Measurements from ENCODE around the gene TMPRSS6. TPM values are rescaled to one million over a fixed set of nuclear protein-coding genes. Genes with fewer than 3 reads are reported as not detected.

The TMPRSS6 gene
- total RNA-seq, 1 experiment from 2014 or later, result 0.39 TPM

DNA sequence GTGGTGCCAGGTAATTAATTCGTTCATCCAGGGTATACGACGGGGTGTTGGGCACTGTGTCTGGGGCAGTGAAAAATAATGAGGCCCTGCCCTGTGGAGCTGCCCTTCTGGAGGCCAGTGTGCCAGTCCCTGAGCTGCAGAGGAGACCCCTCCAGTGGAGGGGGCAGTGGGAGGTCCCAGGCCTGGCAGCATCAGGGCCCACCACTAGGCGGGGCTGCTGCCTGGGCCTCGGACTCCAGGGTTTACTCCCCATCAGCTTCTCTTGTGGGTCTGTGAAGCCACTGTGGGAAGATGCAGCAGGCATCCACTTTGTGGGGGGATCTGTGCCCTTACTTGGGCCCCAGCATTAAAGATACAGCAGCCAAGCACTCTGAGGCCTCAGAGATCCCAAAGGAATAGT is 17.4 kb upstream of the TMPRSS6 start:
- ATAC-seq (peak; percentile 64), DNase-seq (ENCODE audit: low read depth, low spot score) (no peak)
- TF ChIP-seq POLR2A (IDR thresholded peaks at IDR 0.05; ENCODE audit: borderline replicate concordance, extremely low read depth, insufficient read depth, insufficient read length), result no peak
- TF ChIP-seq CTCF (IDR thresholded peaks at IDR 0.05 in 2 of 3, conservative IDR thresholded peaks at IDR 0.05 in 1 of 3; ENCODE audit: borderline replicate concordance in 1 of 3, insufficient read depth in 1 of 3, low read depth in 2 of 3, low read length in 2 of 3), result peak; percentile 52 to 70 (median 64); a peak in 5 of 6 replicates
- TF ChIP-seq RAD21 (IDR thresholded peaks at IDR 0.05; ENCODE audit: low read depth), result peak; percentile 63
- intact Hi-C loops (cut with micrococcal nuclease), result no loop called here
- RAD21 ChIA-PET (ENCODE audit: low non-redundant PET in 1 of 2, low total read pairs in 2 of 2, uncharacterized antibody in 2 of 2, unreplicated experiment in 2 of 2), result no interaction called here
- no peak overlapping the region for H3K9ac ChIP-seq (ENCODE audit: low read length)
- POLR2A ChIA-PET, result interaction anchor here (0.5 kb wide), 1 partner anchor 162 kb away, joined by 3 read pairs; no protein-coding TSS in a partner anchor
- no peak overlapping the region for H3K4me2 ChIP-seq (ENCODE audit: low read length)
- CTCF ChIA-PET, result interaction anchor here (0.6 to 1.5 kb wide), 7 partner anchors 13 to 133 kb away, joined by 3 to 5 read pairs (median 3); no protein-coding TSS in a partner anchor
- no peaks in the 10 kb centered on the region for H3K9me2 ChIP-seq (ENCODE audit: insufficient read depth)
- BruUV-seq (replicated peaks), result no TSS peak
- no peaks in the 10 kb centered on the region for H3K36me3 ChIP-seq (ENCODE audit: control insufficient read depth in 1 of 2, insufficient read depth in 2 of 2, low read length in 2 of 2)
- H2AFZ ChIP-seq (ENCODE audit: low read depth, low read length, poor library complexity, severe bottlenecking), result no peak overlapping the region
- H4K20me1 ChIP-seq (ENCODE audit: insufficient read depth), result no peaks in the 10 kb centered on the region
- H3K4me1 ChIP-seq (ENCODE audit: control insufficient read depth in 1 of 2, insufficient read depth in 2 of 2, low read length in 2 of 2), result peaks cover 0 to 21% of the 10 kb centered on the region in 2 experiments; a peak in 2 of 4 replicates
- no peaks in the 10 kb centered on the region for H3K9me3 ChIP-seq (ENCODE audit: control insufficient read depth in 1 of 2, insufficient read depth in 1 of 2, low read depth in 1 of 2, low read length in 2 of 2)
- no peaks in the 10 kb centered on the region for H3K27me3 ChIP-seq (ENCODE audit: insufficient read depth, low read length)
- H3K4me3 ChIP-seq (replicated peaks in 1 of 2; ENCODE audit: low read depth in 1 of 2, low read length in 2 of 2), result no peak overlapping the region
- H3K27ac ChIP-seq (ENCODE audit: low read depth, low read length), result no peak overlapping the region
- H3K79me2 ChIP-seq (ENCODE audit: insufficient read depth, low read length), result no peaks in the 10 kb centered on the region

DNA sequence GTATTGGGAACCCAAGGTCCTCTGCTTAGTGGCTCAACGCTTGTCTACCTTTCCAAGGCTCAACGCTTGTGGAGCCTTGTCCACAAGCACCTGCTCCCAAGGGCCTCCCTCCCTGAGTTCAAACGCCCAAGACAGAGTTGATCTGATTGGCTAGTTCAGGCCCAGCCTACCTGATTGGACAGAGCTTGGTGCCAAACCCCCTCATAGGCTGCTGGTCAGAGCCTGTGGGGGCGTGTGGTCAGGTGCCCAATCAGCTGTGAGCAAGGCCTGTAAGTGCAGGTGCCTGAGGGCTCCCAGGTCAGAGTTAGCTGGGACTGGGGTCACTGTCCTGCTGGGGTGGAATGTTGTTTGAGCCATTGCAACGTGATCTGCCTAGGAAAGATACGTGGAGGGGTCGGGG is 16.9 kb upstream of the TMPRSS6 start:
- intact Hi-C loops (cut with micrococcal nuclease), result no loop called here
- no peaks in the 10 kb centered on the region for H3K79me2 ChIP-seq (ENCODE audit: insufficient read depth, low read length)
- no peak overlapping the region for H3K4me3 ChIP-seq (replicated peaks in 1 of 2; ENCODE audit: low read depth in 1 of 2, low read length in 2 of 2)
- no peaks in the 10 kb centered on the region for H3K9me2 ChIP-seq (ENCODE audit: insufficient read depth)
- RAD21 ChIA-PET (ENCODE audit: low non-redundant PET in 1 of 2, low total read pairs in 2 of 2, uncharacterized antibody in 2 of 2, unreplicated experiment in 2 of 2), result no interaction called here
- DNase-seq (ENCODE audit: low read depth, low spot score) (peak; percentile 27), ATAC-seq (peak; percentile 73)
- no peaks in the 10 kb centered on the region for H4K20me1 ChIP-seq (ENCODE audit: insufficient read depth)
- BruUV-seq (replicated peaks), result no TSS peak
- POLR2A ChIA-PET, result interaction anchor here (0.5 kb wide), 1 partner anchor 162 kb away, joined by 3 read pairs; no protein-coding TSS in a partner anchor
- no peak overlapping the region for H3K9ac ChIP-seq (ENCODE audit: low read length)
- no peak overlapping the region for H3K27ac ChIP-seq (ENCODE audit: low read depth, low read length)
- peaks cover 0 to 23% of the 10 kb centered on the region in 2 experiments; a peak in 2 of 4 replicates for H3K4me1 ChIP-seq (ENCODE audit: control insufficient read depth in 1 of 2, insufficient read depth in 2 of 2, low read length in 2 of 2)
- CTCF ChIA-PET, result interaction anchor here (0.6 to 1.5 kb wide), 6 partner anchors 59 to 133 kb away, joined by 3 to 5 read pairs (median 3); no protein-coding TSS in a partner anchor
- H3K36me3 ChIP-seq (ENCODE audit: control insufficient read depth in 1 of 2, insufficient read depth in 2 of 2, low read length in 2 of 2), result no peaks in the 10 kb centered on the region
- H3K27me3 ChIP-seq (ENCODE audit: insufficient read depth, low read length), result no peaks in the 10 kb centered on the region
- H3K4me2 ChIP-seq (ENCODE audit: low read length), result no peak overlapping the region
- no peaks in the 10 kb centered on the region for H3K9me3 ChIP-seq (ENCODE audit: control insufficient read depth in 1 of 2, insufficient read depth in 1 of 2, low read depth in 1 of 2, low read length in 2 of 2)
- no peak overlapping the region for H2AFZ ChIP-seq (ENCODE audit: low read depth, low read length, poor library complexity, severe bottlenecking)
- TF ChIP-seq POLR2A (IDR thresholded peaks at IDR 0.05; ENCODE audit: borderline replicate concordance, extremely low read depth, insufficient read depth, insufficient read length), result no peak
- TF ChIP-seq ELF1 (IDR thresholded peaks at IDR 0.05; ENCODE audit: borderline replicate concordance, low read depth), result no peak
- no peak for TF ChIP-seq SP1 (IDR thresholded peaks at IDR 0.05; ENCODE audit: low read depth)
- no peak for TF ChIP-seq JUND (IDR thresholded peaks at IDR 0.05)
- TF ChIP-seq YY1 (IDR thresholded peaks at IDR 0.05; ENCODE audit: extremely low read depth, insufficient replicate concordance, low read depth, low read length), result no peak
- no peak for TF ChIP-seq CTCF (IDR thresholded peaks at IDR 0.05 in 2 of 3, conservative IDR thresholded peaks at IDR 0.05 in 1 of 3; ENCODE audit: borderline replicate concordance in 1 of 3, insufficient read depth in 1 of 3, low read depth in 2 of 3, low read length in 2 of 3)
- TF ChIP-seq CBX3 (IDR thresholded peaks at IDR 0.05; ENCODE audit: low read depth), result no peak
- TF ChIP-seq ZBTB33 (IDR thresholded peaks at IDR 0.05; ENCODE audit: extremely low read depth, insufficient replicate concordance, low read length), result no peak

All from HCT116 (cell line).